GM12891 (cell line): ENCODE data around the gene SPRN.

Experiments used
- POLR2A ChIP-seq: IDR thresholded peaks from 2 replicates; pipeline ENCODE4 v1.6.1; 2011; ENCODE audit warnings: low read depth, low read length, control low read depth
- POLR2AphosphoS5 ChIP-seq: IDR thresholded peaks from 2 replicates; pipeline ENCODE4 v1.6.1; 2011; ENCODE audit warnings: low read depth, low read length, control low read depth

GRCh38 chr10:133394801-133395221 is 29.6 kb downstream of the SPRN start:
- TF ChIP-seq POLR2AphosphoS5 (no peak), POLR2A (no peak)
